Measurements from ENCODE around the gene NKAIN4. TPM values are rescaled to one million over a fixed set of nuclear protein-coding genes. Genes with fewer than 3 reads are reported as not detected.

The NKAIN4 gene
- total and polyA plus RNA-seq, 8 donors, result 0.14 TPM; not detected in 7

DNA sequence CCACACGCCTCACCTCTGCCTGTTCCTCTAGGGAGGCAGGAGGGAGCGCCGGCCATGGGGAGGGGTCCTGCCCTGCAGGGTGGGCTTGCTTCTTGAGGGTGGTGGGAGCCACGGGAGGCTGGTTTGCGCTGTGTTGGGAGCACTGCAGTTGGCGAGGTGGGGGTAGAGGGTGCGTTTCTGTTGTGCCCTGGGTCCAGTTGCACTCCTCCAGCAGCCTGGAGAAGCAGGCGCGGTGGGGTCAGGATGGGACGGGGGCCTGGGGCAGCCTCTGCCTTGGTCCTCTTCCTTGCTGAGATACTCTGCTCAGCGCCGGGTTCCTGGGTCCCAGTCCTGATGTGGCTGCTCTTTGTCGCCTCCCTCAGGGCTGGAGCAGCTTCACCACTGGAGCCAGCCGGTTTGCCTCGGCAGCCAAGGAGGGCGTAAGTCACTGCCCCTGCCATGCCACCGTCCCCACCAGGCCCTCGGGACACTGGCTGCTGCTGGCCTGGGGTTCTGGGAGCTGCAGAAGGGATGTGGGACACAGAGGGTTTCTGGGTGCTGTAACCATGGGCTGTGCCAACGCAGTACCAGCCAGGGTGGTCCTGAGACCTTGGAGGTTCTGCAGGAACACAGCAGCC is 26.8 kb upstream of the NKAIN4 start:
- peaks cover 0 to 55% (median 11%) of the 10 kb centered on the region in 3 donors for H3K36me3 ChIP-seq
- ATAC-seq, result no peak
- H3K27me3 ChIP-seq, result no peaks in the 10 kb centered on the region
- no peaks in the 10 kb centered on the region for H3K4me1 ChIP-seq
- WGBS, 2 donors, result 85 to 87% methylated on average over 19 of the region's 19 CpGs
- peak in 1 of 6 donors; percentile 60 for DNase-seq
- H3K4me3 ChIP-seq, result no peak overlapping the region
- no peak overlapping the region for H3K27ac ChIP-seq
- no peaks in the 10 kb centered on the region for H3K9me3 ChIP-seq
- intact Hi-C loops (cut with DNase I), result no loop called here
- FAIRE-seq, result no peak
- TF ChIP-seq, protein P1, sequence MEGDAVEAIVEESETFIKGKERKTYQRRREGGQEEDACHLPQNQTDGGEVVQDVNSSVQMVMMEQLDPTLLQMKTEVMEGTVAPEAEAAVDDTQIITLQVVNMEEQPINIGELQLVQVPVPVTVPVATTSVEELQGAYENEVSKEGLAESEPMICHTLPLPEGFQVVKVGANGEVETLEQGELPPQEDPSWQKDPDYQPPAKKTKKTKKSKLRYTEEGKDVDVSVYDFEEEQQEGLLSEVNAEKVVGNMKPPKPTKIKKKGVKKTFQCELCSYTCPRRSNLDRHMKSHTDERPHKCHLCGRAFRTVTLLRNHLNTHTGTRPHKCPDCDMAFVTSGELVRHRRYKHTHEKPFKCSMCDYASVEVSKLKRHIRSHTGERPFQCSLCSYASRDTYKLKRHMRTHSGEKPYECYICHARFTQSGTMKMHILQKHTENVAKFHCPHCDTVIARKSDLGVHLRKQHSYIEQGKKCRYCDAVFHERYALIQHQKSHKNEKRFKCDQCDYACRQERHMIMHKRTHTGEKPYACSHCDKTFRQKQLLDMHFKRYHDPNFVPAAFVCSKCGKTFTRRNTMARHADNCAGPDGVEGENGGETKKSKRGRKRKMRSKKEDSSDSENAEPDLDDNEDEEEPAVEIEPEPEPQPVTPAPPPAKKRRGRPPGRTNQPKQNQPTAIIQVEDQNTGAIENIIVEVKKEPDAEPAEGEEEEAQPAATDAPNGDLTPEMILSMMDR (IDR thresholded peaks at IDR 0.05), result no peak

DNA sequence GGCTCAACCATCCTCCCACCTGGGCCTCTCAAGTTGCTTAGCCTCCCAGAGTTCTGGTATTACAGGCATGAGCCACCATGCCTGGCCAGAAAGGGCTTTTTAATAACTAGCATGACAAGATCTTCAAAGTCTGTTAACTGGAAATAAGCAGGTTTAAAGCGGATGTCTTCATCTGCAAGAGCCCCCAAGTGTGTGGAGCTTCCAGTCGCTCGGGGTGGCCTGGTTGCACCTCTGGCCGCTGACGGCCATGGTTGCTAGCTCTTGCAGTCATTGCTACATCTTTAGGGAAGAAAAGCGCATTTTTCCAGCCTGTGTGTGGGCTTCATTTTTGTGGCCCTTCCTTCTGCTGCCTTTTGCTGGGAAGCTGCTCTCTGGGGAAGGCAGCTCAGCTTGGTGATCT is 26.1 kb upstream of the NKAIN4 start:
- H3K4me1 ChIP-seq, result no peaks in the 10 kb centered on the region
- intact Hi-C loops (cut with DNase I), result no loop called here
- FAIRE-seq (no peak), ATAC-seq (no peak), DNase-seq (peak in 1 of 6 donors; percentile 20)
- no peak overlapping the region for H3K4me3 ChIP-seq
- H3K36me3 ChIP-seq, result peaks cover 0 to 49% (median 11%) of the 10 kb centered on the region in 3 donors
- TF ChIP-seq, protein P1 (IDR thresholded peaks at IDR 0.05), result no peak
- 95 to 96% methylated on average over 6 of the region's 6 CpGs for WGBS, 2 donors
- H3K9me3 ChIP-seq, result no peaks in the 10 kb centered on the region
- H3K27ac ChIP-seq, result no peak overlapping the region
- no peaks in the 10 kb centered on the region for H3K27me3 ChIP-seq

- peaks cover 0 to 2% (median 1%) of the 10 kb centered on the region in 3 donors for H3K4me1 ChIP-seq
- TF ChIP-seq, protein P1 (IDR thresholded peaks at IDR 0.05), result no peak
- intact Hi-C loops (cut with DNase I), result no loop called here
- H3K27ac ChIP-seq, result no peak overlapping the region
- DNase-seq, result peak in 1 of 6 donors; percentile 13
- FAIRE-seq, result no peak
- no peaks in the 10 kb centered on the region for H3K9me3 ChIP-seq
- no peak overlapping the region for H3K4me3 ChIP-seq
- H3K27me3 ChIP-seq, result no peaks in the 10 kb centered on the region
- 92 to 93% methylated on average over 15 of the region's 15 CpGs for WGBS, 2 donors
- ATAC-seq, result no peak
- H3K36me3 ChIP-seq, result peaks cover 0 to 44% (median 11%) of the 10 kb centered on the region in 3 donors
These were observed 25.7 kb upstream of the NKAIN4 start for GRCh38 chr20:63279931-63280330.

DNA sequence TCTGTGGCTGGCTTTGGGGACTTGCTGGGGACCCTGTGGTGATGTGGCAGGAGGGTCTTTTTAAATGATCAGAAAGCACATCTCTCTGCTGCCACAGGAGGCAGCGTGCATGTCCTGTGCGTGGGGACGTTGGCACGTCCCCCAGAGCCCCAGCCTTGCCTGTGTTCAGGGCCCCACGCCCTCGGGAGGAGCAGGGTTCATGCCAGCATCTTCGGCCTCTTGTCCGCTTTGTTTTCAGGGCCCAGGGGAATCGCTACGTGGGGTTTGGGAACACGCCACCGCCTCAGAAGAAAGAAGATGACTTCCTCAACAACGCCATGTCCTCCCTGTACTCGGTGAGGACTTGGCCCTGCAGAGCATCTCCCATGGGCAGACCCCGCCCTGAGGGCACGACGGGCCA is 24.4 kb upstream of the NKAIN4 start:
- H3K36me3 ChIP-seq, result peaks cover 0 to 42% (median 11%) of the 10 kb centered on the region in 3 donors
- DNase-seq (peak in 2 of 6 donors; percentile 16 to 43), FAIRE-seq (no peak), ATAC-seq (no peak)
- TF ChIP-seq, protein P1 (IDR thresholded peaks at IDR 0.05), result no peak
- H3K9me3 ChIP-seq, result no peaks in the 10 kb centered on the region
- peaks cover 0 to 14% (median 4%) of the 10 kb centered on the region in 3 donors for H3K4me1 ChIP-seq
- 86 to 91% methylated on average over 17 of the region's 17 CpGs for WGBS, 2 donors
- H3K27me3 ChIP-seq, result no peaks in the 10 kb centered on the region
- no peak overlapping the region for H3K27ac ChIP-seq
- intact Hi-C loops (cut with DNase I), result no loop called here
- no peak overlapping the region for H3K4me3 ChIP-seq
